Measurements from ENCODE around the gene TAF13.

Gene TAF13

DNA sequence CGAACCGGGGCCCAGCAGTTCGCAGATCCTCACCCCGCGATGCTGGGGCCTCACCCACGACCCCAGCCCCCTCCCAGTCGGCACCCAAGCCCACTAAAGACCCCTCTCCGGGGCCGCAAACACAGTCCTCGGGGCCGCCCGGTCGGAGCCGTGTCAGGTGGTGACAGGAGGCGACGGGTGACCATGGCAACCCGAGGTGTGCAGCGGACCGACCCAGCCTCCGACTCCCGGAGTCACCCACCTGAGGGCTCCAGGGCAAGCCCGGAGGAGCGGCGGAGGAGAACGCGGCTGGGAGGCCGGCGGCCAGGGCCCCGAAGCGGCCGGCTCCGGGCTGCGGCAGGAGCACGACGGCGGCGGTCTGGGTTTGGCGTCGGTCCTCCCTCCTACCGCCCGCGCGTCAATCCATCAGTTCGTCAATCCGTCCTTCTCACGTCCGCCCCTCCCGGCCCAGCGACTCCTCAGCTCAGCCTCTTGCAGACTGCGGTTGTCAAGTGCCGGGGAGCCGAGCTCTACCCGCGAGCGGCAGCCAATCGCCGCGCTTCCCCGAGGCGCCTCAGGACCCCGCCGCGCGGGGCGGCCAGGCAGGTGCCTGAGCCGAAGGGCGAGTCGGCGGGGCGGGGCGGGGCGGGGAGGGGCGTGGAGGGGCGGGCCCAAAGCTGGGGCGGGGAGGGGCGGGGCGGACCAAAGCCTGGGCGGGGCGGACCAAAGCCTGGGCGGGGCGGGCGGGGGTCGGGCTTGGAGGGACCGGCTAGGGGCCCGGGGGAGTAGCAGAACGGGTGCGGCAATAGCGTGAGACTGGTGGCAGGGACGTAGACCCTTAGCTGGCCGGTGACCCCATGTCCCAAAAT lies 34.0 kb downstream of the TAF13 start, which contains the start of gene WDR47 (continued):
- TF ChIP-seq ZNF521 (tag by site-specific recombination; IDR thresholded peaks at IDR 0.05) (no peak), ZNF548 (tag by site-specific recombination; IDR thresholded peaks at IDR 0.05) (no peak), ZNF26 (tag by site-specific recombination; IDR thresholded peaks at IDR 0.05) (no peak), ZNF830 (tag by site-specific recombination; IDR thresholded peaks at IDR 0.05; ENCODE audit: low read depth) (no peak), GLIS1 (tag by site-specific recombination; IDR thresholded peaks at IDR 0.05) (peak; percentile 32; the same call in 1 of the 2 replicates), GLI4 (tag by site-specific recombination; IDR thresholded peaks at IDR 0.05) (no peak), ZNF664 (tag by site-specific recombination; IDR thresholded peaks at IDR 0.05) (no peak), ZNF544 (tag by site-specific recombination; IDR thresholded peaks at IDR 0.05) (no peak), ZBTB17 (tag by site-specific recombination; IDR thresholded peaks at IDR 0.05) (peak; percentile 98), ZNF621 (tag by site-specific recombination; IDR thresholded peaks at IDR 0.05) (no peak), YY1 (tag by site-specific recombination; IDR thresholded peaks at IDR 0.05) (no peak), ZNF747 (tag by site-specific recombination; IDR thresholded peaks at IDR 0.05) (no peak), CTCF (tag by site-specific recombination; IDR thresholded peaks at IDR 0.05) (no peak; the same call in 1 of the 2 replicates), TRIM28 (IDR thresholded peaks at IDR 0.05; ENCODE audit: borderline replicate concordance, low read length) (no peak), ZBTB49 (tag by site-specific recombination; IDR thresholded peaks at IDR 0.05; ENCODE audit: low read depth) (no peak), HOXC10 (CRISPR knock-in tag; IDR thresholded peaks at IDR 0.05) (no peak), ZNF248 (tag by site-specific recombination; IDR thresholded peaks at IDR 0.05) (no peak), ZIC2 (tag by site-specific recombination; IDR thresholded peaks at IDR 0.05) (no peak), ZNF37A (tag by site-specific recombination; IDR thresholded peaks at IDR 0.05) (no peak), PRDM4 (tag by site-specific recombination; IDR thresholded peaks at IDR 0.05) (0 out of 2 replicates have a peak, but pooled peaks have one; percentile 13)
- TF ChIP-seq, protein P1, sequence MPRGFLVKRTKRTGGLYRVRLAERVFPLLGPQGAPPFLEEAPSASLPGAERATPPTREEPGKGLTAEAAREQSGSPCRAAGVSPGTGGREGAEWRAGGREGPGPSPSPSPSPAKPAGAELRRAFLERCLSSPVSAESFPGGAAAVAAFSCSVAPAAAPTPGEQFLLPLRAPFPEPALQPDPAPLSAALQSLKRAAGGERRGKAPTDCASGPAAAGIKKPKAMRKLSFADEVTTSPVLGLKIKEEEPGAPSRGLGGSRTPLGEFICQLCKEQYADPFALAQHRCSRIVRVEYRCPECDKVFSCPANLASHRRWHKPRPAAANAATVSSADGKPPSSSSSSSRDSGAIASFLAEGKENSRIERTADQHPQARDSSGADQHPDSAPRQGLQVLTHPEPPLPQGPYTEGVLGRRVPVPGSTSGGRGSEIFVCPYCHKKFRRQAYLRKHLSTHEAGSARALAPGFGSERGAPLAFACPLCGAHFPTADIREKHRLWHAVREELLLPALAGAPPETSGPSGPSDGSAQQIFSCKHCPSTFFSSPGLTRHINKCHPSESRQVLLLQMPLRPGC (tag by site-specific recombination; IDR thresholded peaks at IDR 0.05): 0 out of 2 replicates have a peak, but pooled peaks have one; percentile 18
- TF ChIP-seq, protein P2, sequence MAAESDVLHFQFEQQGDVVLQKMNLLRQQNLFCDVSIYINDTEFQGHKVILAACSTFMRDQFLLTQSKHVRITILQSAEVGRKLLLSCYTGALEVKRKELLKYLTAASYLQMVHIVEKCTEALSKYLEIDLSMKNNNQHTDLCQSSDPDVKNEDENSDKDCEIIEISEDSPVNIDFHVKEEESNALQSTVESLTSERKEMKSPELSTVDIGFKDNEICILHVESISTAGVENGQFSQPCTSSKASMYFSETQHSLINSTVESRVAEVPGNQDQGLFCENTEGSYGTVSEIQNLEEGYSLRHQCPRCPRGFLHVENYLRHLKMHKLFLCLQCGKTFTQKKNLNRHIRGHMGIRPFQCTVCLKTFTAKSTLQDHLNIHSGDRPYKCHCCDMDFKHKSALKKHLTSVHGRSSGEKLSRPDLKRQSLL (tag by site-specific recombination; IDR thresholded peaks at IDR 0.05): peak; percentile 36; the same call in 1 of the 2 replicates
- TF ChIP-seq, protein P3, sequence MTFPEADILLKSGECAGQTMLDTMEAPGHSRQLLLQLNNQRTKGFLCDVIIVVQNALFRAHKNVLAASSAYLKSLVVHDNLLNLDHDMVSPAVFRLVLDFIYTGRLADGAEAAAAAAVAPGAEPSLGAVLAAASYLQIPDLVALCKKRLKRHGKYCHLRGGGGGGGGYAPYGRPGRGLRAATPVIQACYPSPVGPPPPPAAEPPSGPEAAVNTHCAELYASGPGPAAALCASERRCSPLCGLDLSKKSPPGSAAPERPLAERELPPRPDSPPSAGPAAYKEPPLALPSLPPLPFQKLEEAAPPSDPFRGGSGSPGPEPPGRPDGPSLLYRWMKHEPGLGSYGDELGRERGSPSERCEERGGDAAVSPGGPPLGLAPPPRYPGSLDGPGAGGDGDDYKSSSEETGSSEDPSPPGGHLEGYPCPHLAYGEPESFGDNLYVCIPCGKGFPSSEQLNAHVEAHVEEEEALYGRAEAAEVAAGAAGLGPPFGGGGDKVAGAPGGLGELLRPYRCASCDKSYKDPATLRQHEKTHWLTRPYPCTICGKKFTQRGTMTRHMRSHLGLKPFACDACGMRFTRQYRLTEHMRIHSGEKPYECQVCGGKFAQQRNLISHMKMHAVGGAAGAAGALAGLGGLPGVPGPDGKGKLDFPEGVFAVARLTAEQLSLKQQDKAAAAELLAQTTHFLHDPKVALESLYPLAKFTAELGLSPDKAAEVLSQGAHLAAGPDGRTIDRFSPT (tag by site-specific recombination; IDR thresholded peaks at IDR 0.05): no peak; the same call in 1 of the 2 replicates
